Nephron progenitor cell (in vitro differentiated cells): ENCODE measurements around the gene ZFP36L2.

Experiments
- DNase-seq: peaks from one replicate; pipeline ENCODE4 v3.0.0; 2021
- H3K27ac Mint-ChIP-seq: 2 replicates; pipeline ENCODE4 v1.8.0; 2021; ENCODE audit warnings: mild to moderate bottlenecking, moderate library complexity, mixed read lengths
- H3K27me3 Mint-ChIP-seq: 2 replicates; pipeline ENCODE4 v1.8.0; 2021; ENCODE audit warnings: mild to moderate bottlenecking, low read depth, mixed read lengths; ENCODE audit not compliant: poor library complexity
- H3K36me3 Mint-ChIP-seq: 2 replicates; pipeline ENCODE4 v1.8.0; 2021; ENCODE audit warnings: low read depth, mixed read lengths
- H3K4me1 Mint-ChIP-seq: 2 replicates; pipeline ENCODE4 v1.8.0; 2021; ENCODE audit warnings: mixed read lengths
- H3K4me3 Mint-ChIP-seq: 2 replicates; pipeline ENCODE4 v1.8.0; 2021; ENCODE audit warnings: mild to moderate bottlenecking, moderate library complexity, mixed read lengths
- H3K9me3 Mint-ChIP-seq: 2 replicates; pipeline ENCODE4 v1.8.0; 2021; ENCODE audit warnings: mild to moderate bottlenecking, moderate library complexity, mixed read lengths
- TF ChIP-seq, protein P1 (sequence below): fragments of 200-600 bp; sonication (generic); IDR thresholded peaks from 2 replicates; pipeline ENCODE4 v1.5.0; 2021; ENCODE audit warnings: antibody characterized with exemption

Gene ZFP36L2

DNA sequence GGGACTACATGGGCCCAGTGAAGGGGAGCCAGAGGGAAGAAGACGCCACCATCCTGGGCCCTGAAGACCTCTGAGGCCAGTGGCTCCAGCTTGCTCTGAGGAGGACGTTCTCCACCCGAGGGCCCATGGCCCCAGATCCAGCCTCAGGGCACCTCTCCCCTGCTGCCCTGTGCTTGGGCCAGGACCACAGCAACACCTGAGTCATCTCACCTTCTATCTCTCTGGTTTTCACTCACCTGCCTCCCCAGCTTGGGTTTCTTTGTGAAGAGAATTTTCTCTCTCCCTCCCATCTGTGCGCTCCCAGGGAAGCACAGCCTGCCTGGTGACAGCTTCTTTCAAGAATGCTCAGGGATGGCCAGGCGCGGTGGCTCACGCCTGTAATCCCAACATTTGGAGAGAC is 19.8 kb downstream of the ZFP36L2 start:
- Mint-ChIP-seq H3K27me3 (peaks cover 6% of the 10 kb centered on the region), H3K36me3 (no peaks in the 10 kb centered on the region), H3K9me3 (no peaks in the 10 kb centered on the region), H3K27ac (no peak overlapping the region), H3K4me1 (peaks cover 42% of the 10 kb centered on the region), H3K4me3 (no peak overlapping the region)
- no peak for DNase-seq
- TF ChIP-seq, protein P1, sequence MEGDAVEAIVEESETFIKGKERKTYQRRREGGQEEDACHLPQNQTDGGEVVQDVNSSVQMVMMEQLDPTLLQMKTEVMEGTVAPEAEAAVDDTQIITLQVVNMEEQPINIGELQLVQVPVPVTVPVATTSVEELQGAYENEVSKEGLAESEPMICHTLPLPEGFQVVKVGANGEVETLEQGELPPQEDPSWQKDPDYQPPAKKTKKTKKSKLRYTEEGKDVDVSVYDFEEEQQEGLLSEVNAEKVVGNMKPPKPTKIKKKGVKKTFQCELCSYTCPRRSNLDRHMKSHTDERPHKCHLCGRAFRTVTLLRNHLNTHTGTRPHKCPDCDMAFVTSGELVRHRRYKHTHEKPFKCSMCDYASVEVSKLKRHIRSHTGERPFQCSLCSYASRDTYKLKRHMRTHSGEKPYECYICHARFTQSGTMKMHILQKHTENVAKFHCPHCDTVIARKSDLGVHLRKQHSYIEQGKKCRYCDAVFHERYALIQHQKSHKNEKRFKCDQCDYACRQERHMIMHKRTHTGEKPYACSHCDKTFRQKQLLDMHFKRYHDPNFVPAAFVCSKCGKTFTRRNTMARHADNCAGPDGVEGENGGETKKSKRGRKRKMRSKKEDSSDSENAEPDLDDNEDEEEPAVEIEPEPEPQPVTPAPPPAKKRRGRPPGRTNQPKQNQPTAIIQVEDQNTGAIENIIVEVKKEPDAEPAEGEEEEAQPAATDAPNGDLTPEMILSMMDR = no peak

DNA sequence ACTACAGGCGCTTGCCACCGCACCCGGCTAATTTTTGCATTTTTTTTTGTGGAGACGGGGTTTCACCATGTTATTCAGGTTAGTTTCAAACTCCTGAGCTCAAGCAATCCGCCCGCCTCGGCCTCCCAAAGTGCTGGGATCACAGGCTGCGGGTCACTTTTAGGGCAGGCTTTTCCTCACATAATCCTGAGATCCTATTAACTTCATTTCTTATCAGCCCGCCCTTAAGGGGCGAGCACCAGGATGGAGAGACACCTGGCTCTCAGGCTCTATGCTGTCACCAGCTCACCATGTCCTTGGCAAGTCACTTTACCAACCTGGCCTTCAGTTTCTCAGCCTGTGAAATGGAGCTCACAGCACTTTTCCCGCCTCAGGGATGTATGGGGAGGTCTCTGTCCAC is 23.0 kb downstream of the ZFP36L2 start:
- H3K9me3 Mint-ChIP-seq = no peaks in the 10 kb centered on the region
- H3K36me3 Mint-ChIP-seq = no peaks in the 10 kb centered on the region
- H3K4me1 Mint-ChIP-seq = peaks cover 36% of the 10 kb centered on the region
- no peak overlapping the region for H3K4me3 Mint-ChIP-seq
- TF ChIP-seq, protein P1 = no peak
- no peak overlapping the region for H3K27ac Mint-ChIP-seq
- no peak for DNase-seq
- peaks cover 10% of the 10 kb centered on the region for H3K27me3 Mint-ChIP-seq

DNA sequence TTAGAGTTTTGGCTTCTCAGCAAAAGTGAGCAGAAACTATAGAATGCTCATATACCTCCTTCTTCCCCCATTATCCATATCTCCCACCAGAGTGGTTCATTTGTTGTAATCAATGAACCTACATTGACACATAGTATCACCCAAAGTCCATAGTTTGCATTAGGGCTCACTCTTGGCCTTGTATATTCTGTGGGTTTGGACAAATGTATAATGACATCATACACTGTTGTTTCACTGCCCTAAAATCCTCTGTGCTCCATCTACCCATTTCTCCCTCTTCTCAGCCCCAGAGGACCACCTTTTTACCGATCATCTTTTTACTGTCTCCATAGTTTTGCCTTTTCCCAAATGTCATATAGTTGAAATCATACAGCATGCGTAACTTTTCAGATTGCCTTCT is 24.1 kb downstream of the ZFP36L2 start:
- Mint-ChIP-seq H3K36me3 (no peaks in the 10 kb centered on the region), H3K4me1 (peaks cover 36% of the 10 kb centered on the region), H3K27ac (no peak overlapping the region), H3K4me3 (no peak overlapping the region), H3K9me3 (no peaks in the 10 kb centered on the region), H3K27me3 (peaks cover 6% of the 10 kb centered on the region)
- TF ChIP-seq, protein P1 = no peak
- DNase-seq = no peak

DNA sequence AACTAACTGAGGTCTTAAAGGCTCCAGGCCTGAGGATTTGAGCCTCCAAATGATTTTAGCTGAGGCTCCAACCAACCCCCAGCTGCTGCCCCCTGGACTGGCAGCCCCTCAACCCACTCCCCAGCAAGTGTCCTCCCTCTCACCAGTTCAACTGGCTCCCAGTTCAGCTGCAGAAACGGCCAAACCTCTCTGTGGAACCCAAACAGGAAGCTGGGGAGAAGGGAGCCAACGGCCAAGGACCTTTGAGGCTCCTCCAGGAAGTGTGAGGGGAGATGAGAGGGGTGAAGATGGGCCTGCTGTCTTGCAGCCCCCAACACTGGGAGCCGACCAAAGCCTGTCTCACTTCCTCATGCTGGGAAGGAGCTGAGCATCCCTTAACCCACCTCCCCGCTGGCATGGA is 24.9 kb downstream of the ZFP36L2 start:
- H3K4me1 Mint-ChIP-seq = peaks cover 44% of the 10 kb centered on the region

DNA sequence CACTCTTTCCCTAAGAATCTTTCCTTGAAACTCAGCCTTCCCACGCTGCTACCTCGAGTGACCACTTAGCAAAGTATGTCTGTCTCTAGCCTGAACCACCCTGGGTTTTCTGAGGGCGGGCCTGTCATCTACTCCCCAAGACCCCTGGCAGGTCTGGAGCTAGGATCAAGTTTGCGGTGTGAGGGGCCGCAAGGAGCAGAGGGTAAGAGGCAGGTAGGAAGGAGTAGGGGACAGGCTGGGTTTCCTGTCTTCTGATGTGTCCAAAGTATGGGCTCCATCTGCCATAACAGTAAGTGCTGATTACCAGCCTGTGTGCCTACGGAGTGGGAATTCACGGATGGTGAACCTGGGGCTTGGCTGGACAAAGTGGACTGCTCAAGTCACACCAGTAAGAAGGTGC is 25.4 kb downstream of the ZFP36L2 start:
- TF ChIP-seq, protein P1 = no peak
- H3K36me3 Mint-ChIP-seq = no peaks in the 10 kb centered on the region
- DNase-seq = no peak
- H3K27ac Mint-ChIP-seq = peak overlapping the region; percentile 13
- peaks cover 6% of the 10 kb centered on the region for H3K27me3 Mint-ChIP-seq
- peaks cover 45% of the 10 kb centered on the region for H3K4me1 Mint-ChIP-seq
- no peak overlapping the region for H3K4me3 Mint-ChIP-seq
- H3K9me3 Mint-ChIP-seq = no peaks in the 10 kb centered on the region

More for the DNA sequence above, 24.9 kb downstream of the ZFP36L2 start:
- Mint-ChIP-seq H3K9me3 (no peaks in the 10 kb centered on the region), H3K27me3 (peaks cover 6% of the 10 kb centered on the region), H3K36me3 (no peaks in the 10 kb centered on the region), H3K27ac (no peak overlapping the region), H3K4me3 (no peak overlapping the region)
- TF ChIP-seq, protein P1 = no peak
- no peak for DNase-seq

DNA sequence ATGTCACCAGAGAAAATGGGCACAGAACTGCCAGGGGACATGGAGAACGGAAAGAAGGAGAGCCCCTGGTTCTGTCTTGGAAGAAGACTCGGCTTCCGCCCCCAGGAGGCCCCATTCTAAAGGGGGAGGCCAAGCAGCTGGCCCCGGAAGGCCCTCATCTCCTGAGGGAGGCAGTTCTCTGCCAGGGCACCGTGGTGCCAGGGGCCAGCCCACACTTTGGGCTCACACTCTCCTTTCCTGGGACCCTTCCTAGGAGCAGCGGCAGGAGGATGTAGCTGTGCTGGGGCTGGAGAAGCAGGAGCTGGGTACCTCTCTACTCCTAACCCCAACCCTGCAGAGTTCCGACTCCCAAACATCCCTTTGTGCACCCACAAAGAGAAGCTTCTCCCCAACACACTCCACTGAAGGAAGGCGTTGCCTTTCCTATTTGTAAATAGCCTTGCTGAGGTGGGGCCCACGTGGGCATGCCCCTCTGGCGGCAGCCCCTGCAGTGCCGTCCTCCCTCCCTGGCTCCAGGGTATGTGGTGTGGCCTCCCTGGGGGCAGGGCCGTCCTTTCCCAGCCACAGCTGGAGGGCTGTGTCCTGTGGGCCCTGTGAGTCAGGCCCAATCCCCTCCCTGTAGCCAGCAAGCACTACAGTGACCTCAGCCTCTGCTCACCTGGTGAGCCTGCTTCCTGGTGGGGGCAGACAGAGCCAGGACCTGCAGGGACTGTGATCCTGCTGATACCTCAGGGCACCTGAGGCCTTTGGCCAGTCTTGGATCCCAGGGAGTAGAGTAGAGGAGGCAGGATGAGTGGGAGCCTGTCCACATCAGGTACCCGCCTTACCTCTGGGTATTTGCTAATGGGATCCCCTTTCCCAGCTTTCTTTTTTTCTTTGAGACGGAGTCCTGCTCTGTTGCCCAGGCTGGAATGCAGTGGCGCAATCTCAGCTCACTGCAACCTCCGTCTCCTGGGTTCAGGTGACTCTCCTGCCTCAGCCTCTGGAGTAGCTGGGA is 26.6 kb downstream of the ZFP36L2 start:
- H3K4me1 Mint-ChIP-seq = peaks cover 48% of the 10 kb centered on the region
- no peak for DNase-seq
- H3K27ac Mint-ChIP-seq = no peak overlapping the region
- no peaks in the 10 kb centered on the region for H3K9me3 Mint-ChIP-seq
- H3K27me3 Mint-ChIP-seq = peaks cover 7% of the 10 kb centered on the region
- TF ChIP-seq, protein P1 = no peak
- no peak overlapping the region for H3K4me3 Mint-ChIP-seq
- H3K36me3 Mint-ChIP-seq = no peaks in the 10 kb centered on the region
